Lower leg skin (tissue), 4 donors: Measurements from ENCODE around the gene DTNBP1. TPM values are rescaled to one million over a fixed set of nuclear protein-coding genes. Genes with fewer than 3 reads are reported as not detected.

Source experiments
- DNase-seq, 2 donors: peaks; one replicate each; pipeline ENCODE4 v3.0.0-alpha.2; 2019; ENCODE audit warnings: low spot score in 2 of 2
- H3K4me3 ChIP-seq: fragments of 200-600 bp; sonication (generic); 2 replicates; pipeline ENCODE4 v1.5.1; 2017; ENCODE audit warnings: mild to moderate bottlenecking, low read depth; ENCODE audit not compliant: poor library complexity, severe bottlenecking
- POLR2A ChIP-seq, 2 donors: fragments of 450-650 bp; IDR thresholded peaks; one replicate each; pipeline ENCODE4 v1.6.1; 2016 to 2017; ENCODE audit warnings: antibody characterized with exemption in 2 of 2, mild to moderate bottlenecking in 1 of 2, moderate library complexity in 1 of 2
- WGBS, 2 donors: methylation state at CpG; one replicate each; pipeline ENCODE4 v1.1.5; 2018; 5-methylcytosine and 5-hydroxymethylcytosine counted together
- intact Hi-C: fragments of 100-400 bp; cut with DNase I; formaldehyde crosslinking; loops from one replicate; pipeline ENCODE4 v1.15.0; 2023; ENCODE audit warnings: low total_unique reads
- total RNA-seq, 4 donors: library from RNA; depleted of rRNA; stranded (reverse); fragments of >200 nt; gene quantifications; one replicate each; pipeline ENCODE4 v1.1.0, GENCODE V29; 2016
- TF ChIP-seq, protein P1 (sequence below), 3 donors: fragments of 450-650 bp; IDR thresholded peaks; one replicate each; pipeline ENCODE4 v1.5.1; 2016; ENCODE audit warnings: antibody characterized with exemption in 3 of 3, mild to moderate bottlenecking in 3 of 3, moderate library complexity in 2 of 3

DTNBP1 gene
- total RNA-seq, 4 donors from 2014 or later = 9.4 to 13.2 (median 11.6) TPM

DNA sequence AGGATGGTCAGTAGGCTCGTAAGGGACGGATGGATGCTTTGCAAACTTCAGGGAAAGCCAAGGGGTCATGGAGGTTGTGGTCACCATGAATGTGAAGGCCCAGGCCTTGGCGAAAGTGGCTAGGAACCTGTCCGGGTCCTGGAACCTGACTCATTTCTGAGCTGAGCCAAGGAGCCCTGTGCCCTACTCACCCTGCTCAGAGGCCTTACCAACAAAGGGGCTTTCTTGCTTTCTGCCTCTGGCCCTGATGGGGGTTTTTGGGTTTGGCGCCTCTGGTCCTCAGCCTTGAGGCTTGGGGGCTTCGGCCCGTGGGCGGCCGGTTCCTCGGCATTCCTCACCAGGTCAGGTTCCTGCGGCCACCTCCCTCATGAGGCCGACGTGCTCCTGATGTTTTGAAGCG, 155.1 kb downstream of the DTNBP1 start:
- H3K4me3 ChIP-seq = no peak overlapping the region
- peak in 1 of 2 donors; percentile 54 for DNase-seq
- intact Hi-C loops = no loop called here
- WGBS, 2 donors = 91 to 93% methylated on average over 14 of the region's 14 CpGs
- no peak for TF ChIP-seq POLR2A (IDR thresholded peaks at IDR 0.05)

DNA sequence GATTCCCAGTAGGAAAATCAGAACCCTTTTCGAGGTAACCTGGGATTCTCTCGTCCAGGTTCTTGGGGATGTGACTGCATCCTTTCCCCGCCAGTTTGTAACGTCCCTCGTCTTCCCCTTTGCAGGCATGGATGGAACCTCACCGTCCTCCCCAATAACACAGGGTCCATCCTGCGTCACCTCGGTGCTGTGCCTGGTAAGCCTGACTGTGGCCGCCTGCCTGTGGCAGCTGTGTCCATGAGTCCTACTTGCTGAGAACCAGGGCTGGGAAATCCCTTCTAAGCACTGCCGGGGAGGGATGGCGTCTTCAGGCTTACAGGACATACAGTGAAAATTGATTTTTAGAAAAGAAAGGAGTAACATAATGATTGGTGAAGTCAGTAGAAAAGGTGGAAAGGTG, 155.6 kb downstream of the DTNBP1 start:
- DNase-seq = peak in 1 of 2 donors; percentile 76
- TF ChIP-seq, protein P1, sequence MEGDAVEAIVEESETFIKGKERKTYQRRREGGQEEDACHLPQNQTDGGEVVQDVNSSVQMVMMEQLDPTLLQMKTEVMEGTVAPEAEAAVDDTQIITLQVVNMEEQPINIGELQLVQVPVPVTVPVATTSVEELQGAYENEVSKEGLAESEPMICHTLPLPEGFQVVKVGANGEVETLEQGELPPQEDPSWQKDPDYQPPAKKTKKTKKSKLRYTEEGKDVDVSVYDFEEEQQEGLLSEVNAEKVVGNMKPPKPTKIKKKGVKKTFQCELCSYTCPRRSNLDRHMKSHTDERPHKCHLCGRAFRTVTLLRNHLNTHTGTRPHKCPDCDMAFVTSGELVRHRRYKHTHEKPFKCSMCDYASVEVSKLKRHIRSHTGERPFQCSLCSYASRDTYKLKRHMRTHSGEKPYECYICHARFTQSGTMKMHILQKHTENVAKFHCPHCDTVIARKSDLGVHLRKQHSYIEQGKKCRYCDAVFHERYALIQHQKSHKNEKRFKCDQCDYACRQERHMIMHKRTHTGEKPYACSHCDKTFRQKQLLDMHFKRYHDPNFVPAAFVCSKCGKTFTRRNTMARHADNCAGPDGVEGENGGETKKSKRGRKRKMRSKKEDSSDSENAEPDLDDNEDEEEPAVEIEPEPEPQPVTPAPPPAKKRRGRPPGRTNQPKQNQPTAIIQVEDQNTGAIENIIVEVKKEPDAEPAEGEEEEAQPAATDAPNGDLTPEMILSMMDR (IDR thresholded peaks at IDR 0.05) = no peak
- no peak for TF ChIP-seq POLR2A (IDR thresholded peaks at IDR 0.05)
- 98% methylated on average over 11 of the region's 11 CpGs for WGBS, 2 donors
- H3K4me3 ChIP-seq = no peak overlapping the region
- intact Hi-C loops = no loop called here

DNA sequence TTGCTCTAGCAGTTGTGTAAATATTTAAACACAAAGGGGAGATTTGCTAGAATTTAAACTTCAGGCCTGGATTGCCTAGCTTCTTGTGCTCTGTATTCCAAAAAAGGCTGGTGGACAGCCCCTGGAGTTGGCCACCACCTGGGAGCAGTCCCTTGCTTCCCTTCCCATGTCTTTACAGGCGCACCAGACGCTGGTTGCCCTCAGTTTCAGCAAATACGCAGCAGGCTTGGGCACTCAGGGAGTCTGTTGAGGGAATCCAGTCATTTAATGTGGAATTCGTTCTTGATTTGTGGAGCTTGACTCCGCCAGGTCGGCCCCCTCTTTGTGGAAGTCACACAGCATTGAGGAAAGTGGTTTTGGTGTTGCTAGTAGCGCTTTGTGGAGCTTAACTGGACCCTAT, 156.8 kb downstream of the DTNBP1 start:
- H3K4me3 ChIP-seq = no peak overlapping the region
- WGBS, 2 donors = 92 to 96% methylated on average over 7 of the region's 7 CpGs
- intact Hi-C loops = no loop called here
- TF ChIP-seq, protein P1 (IDR thresholded peaks at IDR 0.05) = no peak
- no peak for TF ChIP-seq POLR2A (IDR thresholded peaks at IDR 0.05)
- DNase-seq = peak in 1 of 2 donors; percentile 77

DNA sequence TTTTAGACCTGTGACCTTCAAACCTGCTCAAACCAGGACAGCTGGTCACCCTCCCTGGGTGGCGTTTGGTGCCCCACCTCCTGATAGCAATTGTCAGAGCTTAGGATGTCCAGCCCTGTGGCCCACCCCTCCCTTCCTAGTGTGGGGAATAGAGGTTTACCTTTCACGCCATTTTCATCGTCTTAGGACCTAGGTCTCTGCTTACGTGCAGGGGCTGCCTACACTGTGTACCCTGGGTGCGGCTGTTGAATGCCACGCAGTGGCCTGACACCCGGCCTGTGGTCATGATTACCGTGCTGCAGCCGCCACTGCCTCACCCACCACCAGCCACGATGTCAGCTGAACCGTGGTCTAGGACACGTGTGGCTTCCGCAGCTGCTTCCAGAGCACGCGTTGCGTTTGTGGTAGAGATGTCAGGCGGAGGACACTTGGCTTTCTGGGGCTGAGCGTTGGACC, 157.3 kb downstream of the DTNBP1 start:
- TF ChIP-seq POLR2A (IDR thresholded peaks at IDR 0.05) = no peak
- TF ChIP-seq, protein P1 (IDR thresholded peaks at IDR 0.05) = no peak
- DNase-seq = peak in 1 of 2 donors; percentile 74
- no peak overlapping the region for H3K4me3 ChIP-seq
- intact Hi-C loops = no loop called here
- WGBS, 2 donors = 79 to 84% methylated on average over 18 of the region's 18 CpGs

DNA sequence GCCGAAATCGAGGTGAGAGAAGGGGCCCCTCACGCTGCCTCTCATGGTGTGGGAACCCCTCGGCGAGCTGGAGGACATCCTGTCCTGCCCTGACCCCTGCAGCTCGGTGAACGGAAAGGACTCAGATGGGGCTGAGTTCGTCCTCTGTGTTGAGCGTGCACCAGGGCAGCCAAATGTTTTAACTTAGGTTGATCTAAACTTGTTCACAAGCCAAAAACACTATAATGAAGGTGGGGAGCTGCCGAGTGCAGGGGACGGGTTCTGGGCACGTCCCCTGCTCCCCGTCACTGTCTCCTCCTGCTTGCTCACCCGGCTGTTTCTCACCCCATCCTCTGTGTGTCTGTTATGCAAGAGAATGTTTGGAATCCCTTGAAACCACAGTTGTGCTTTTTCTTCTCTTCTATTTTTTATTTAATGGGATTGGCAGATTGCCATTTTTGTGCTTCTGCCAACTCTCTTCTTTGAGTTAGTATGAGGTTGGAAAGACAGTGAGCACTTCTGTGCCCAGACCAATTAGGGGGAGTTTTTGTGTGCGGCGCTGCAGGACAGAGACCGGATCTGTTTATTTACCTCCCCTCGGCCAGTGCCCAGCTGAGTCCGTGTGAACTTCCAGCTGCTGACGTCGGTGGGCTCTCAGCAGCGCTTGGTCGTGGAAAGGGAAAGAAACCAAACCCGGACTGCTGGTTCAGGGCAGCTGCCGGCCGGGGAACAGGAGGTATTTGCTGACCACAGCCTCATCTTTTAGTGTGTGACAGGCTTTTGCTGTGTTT, 158.1 kb downstream of the DTNBP1 start:
- 21 to 27% methylated on average over 26 of the region's 26 CpGs for WGBS, 2 donors
- no peak for TF ChIP-seq POLR2A (IDR thresholded peaks at IDR 0.05)
- TF ChIP-seq, protein P1 (IDR thresholded peaks at IDR 0.05) = no peak
- intact Hi-C loops = no loop called here
- H3K4me3 ChIP-seq = no peak overlapping the region
- DNase-seq = peak; percentile 69 to 90

DNA sequence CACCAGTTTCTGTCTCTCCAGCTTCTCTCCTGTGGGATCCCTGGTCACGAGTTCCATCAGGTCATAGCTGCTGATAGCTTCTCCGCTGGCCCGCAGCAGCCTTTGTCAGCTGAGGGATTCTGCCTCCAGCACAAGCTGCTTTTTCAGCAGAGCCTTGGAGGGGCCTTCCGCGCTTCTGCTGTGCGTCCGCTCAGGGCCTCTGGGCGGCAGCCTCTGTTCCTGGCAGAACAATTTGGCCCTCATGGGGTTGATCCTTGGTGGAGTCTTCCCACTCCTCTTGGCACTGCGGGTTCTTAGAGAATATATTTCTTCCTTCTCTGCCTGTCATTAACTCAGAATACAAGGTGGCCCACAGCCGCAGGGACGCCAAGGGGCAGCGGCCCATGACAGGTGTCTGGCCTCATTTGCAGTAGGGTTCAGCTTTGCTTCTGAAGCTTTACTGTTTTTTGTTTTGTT, 158.8 kb downstream of the DTNBP1 start:
- peak; percentile 59 to 92 for DNase-seq
- no peak overlapping the region for H3K4me3 ChIP-seq
- intact Hi-C loops = no loop called here
- 54% methylated on average over 12 of the region's 12 CpGs for WGBS, 2 donors
- no peak for TF ChIP-seq POLR2A (IDR thresholded peaks at IDR 0.05)
- TF ChIP-seq, protein P1 (IDR thresholded peaks at IDR 0.05) = no peak
